ENCODE data around the gene TCL1A. TPM values are rescaled to one million over a fixed set of nuclear protein-coding genes. Genes with fewer than 3 reads are reported as not detected.
"Not testable (repeated sequence)": the region's sequence is repeated elsewhere in the genome, so short reads cannot be mapped to it uniquely, and the experiment has no call there.

TCL1A gene
- total and polyA plus RNA-seq, 5 donors: not detected

DNA sequence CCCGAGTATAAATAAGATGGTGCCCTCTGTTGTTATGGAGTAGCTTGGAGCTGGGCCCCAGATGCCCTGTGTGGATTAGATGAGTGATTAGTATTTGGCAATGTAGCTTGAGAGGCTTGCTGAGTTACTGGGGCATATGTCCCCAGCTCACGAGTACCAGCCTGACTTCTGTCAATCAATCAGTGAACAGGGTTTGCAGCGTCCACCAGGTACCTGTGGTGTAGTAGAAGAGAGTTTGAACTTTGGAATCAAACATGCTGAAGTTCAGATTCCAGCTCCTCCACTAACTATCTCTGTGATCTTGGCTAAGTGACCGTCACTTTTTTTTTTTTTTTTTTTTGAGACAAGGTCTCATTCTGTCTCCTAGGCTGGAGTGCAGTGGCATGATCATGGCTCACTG, 39.3 kb downstream of the TCL1A start:
- Histone ChIP-seq H3K4me1 (ENCODE audit: control insufficient read depth, insufficient read depth, low read length) (no peaks in the 10 kb centered on the region), H3K27me3 (ENCODE audit: control insufficient read depth, insufficient read depth) (no peaks in the 10 kb centered on the region), H3K4me3 (ENCODE audit: low read length) (no peak overlapping the region), H3K27ac (ENCODE audit: low read length) (no peak overlapping the region), H3K9me3 (ENCODE audit: control insufficient read depth, low read length) (peaks cover 3% of the 10 kb centered on the region)
- ATAC-seq (no peak), DNase-seq (no peak)
- intact Hi-C loops (cut with DNase I): no loop called here
- 77% methylated on average over 4 of the region's 4 CpGs for WGBS

DNA sequence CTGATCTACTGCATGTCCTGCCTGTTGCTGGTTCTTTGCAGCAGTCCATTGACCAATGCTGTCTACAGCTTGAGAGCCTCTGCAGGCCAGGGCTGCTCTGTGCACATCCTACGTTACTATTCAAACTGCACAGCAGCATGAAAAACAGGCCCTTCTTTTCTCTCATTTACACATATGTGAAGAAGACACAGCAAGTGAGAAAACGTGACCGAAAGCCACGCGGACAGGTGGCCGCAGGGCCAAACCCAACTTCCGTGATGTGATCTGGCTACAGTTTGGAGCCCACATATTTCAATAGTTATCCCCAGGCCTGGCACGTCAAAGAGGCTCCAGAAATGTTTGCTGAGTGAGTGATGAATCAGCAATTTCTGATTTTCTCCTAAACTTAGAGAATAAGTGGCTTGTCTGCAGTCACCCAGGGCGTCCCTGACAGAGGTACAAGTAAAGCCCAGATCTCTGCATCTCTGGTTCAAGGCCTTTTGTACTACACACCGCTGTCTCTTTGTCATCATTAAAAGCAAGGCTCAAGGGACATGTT, 45.6 kb downstream of the TCL1A start:
- 83% methylated on average over 10 of the region's 10 CpGs for WGBS
- intact Hi-C loops (cut with DNase I): no loop called here
- Histone ChIP-seq H3K4me1 (ENCODE audit: control insufficient read depth, insufficient read depth, low read length) (peaks cover 2% of the 10 kb centered on the region), H3K27ac (ENCODE audit: low read length) (no peak overlapping the region), H3K4me3 (ENCODE audit: low read length) (no peak overlapping the region), H3K9me3 (ENCODE audit: control insufficient read depth, low read length) (no peaks in the 10 kb centered on the region), H3K27me3 (ENCODE audit: control insufficient read depth, insufficient read depth) (no peaks in the 10 kb centered on the region)
- DNase-seq: no peak
- no peak for ATAC-seq

DNA sequence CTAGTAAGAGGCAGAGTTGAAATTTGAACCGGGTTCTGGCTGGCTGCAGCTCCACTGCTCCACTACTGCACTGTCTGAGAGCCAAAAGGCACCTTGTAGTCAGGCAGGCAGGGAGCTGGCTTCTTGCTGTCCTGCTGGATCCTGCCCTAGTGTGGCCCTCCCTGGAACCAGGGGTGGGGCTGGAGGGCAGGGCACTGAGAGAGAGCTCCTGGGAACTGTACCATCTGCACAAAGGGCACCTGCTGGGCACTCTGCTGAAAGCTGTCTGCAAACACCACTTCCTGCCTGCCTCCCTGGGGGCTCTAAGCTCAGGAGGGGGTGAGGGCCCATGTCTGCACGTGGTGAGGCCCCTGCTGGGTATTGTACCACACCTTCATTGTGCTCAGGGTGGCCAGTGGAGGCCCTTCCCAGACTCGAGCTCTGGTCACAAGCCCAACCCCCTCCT, 46.7 kb downstream of the TCL1A start:
- Histone ChIP-seq H3K4me1 (ENCODE audit: control insufficient read depth, insufficient read depth, low read length) (peaks cover 2% of the 10 kb centered on the region), H3K9me3 (ENCODE audit: control insufficient read depth, low read length) (no peaks in the 10 kb centered on the region), H3K4me3 (ENCODE audit: low read length) (no peak overlapping the region), H3K27ac (ENCODE audit: low read length) (no peak overlapping the region), H3K27me3 (ENCODE audit: control insufficient read depth, insufficient read depth) (no peaks in the 10 kb centered on the region)
- no peak for DNase-seq
- intact Hi-C loops (cut with DNase I): no loop called here
- ATAC-seq: no peak
- 15% methylated on average over 3 of the region's 3 CpGs for WGBS

- H3K4me1 ChIP-seq (ENCODE audit: control insufficient read depth, insufficient read depth, low read length): peaks cover 2% of the 10 kb centered on the region
- no peaks in the 10 kb centered on the region for H3K9me3 ChIP-seq (ENCODE audit: control insufficient read depth, low read length)
- intact Hi-C loops (cut with DNase I): no loop called here
- H3K27ac ChIP-seq (ENCODE audit: low read length): no peak overlapping the region
- no peaks in the 10 kb centered on the region for H3K27me3 ChIP-seq (ENCODE audit: control insufficient read depth, insufficient read depth)
- ATAC-seq (no peak), DNase-seq (no peak)
- 69% methylated on average over 5 of the region's 5 CpGs for WGBS
- no peak overlapping the region for H3K4me3 ChIP-seq (ENCODE audit: low read length)
Observed at GRCh38 chr14:95666450-95666849, 47.5 kb downstream of the TCL1A start.

DNA sequence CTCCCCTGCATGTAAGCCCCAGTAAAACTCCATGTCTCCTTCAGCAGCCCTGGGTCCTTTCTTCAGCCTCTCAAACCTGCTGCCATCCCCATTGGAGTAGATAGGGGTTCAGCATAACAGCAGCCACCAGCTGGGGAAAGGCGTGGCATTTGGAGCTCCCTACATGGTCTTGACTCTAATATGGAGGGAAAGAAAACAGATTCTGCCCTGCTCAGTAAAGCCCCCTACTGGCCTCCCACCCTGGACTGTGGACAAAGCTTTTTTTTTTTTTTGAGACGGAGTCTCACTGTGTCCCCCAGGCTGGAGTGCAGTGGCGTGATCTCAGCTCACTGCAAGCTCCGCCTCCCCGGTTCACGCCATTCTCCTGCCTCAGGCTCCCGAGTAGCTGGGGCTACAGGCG, 48.4 kb downstream of the TCL1A start:
- WGBS: 58% methylated on average over 8 of the region's 8 CpGs
- H3K4me1 ChIP-seq (ENCODE audit: control insufficient read depth, insufficient read depth, low read length); H3K27ac ChIP-seq (ENCODE audit: low read length); ATAC-seq; H3K9me3 ChIP-seq (ENCODE audit: control insufficient read depth, low read length); DNase-seq; intact Hi-C loops (cut with DNase I); H3K27me3 ChIP-seq (ENCODE audit: control insufficient read depth, insufficient read depth); H3K4me3 ChIP-seq (ENCODE audit: low read length): not testable (repeated sequence)

DNA sequence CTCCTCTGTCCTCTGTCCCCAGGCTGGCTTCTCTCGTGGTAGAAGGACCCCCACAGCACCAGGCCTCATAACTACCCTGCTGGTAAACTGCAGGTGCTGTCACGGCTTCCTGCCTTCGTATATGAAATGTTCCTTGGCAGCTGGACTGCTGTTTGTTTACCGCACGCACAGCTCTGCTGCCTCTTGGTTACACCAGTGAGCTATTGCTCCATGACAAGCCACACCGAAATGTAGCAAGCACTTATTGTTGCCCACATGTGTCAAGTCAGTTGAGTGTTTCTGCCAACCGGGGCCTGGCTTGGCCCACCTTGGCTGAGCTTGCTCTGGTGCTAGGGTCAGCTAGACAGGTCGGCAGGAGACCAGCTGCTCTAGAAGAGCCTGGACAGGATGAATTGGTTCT, 49.4 kb downstream of the TCL1A start:
- no peak overlapping the region for H3K27ac ChIP-seq (ENCODE audit: low read length)
- no peak for ATAC-seq
- 79% methylated on average over 8 of the region's 8 CpGs for WGBS
- H3K4me3 ChIP-seq (ENCODE audit: low read length): no peak overlapping the region
- intact Hi-C loops (cut with DNase I): no loop called here
- H3K27me3 ChIP-seq (ENCODE audit: control insufficient read depth, insufficient read depth): no peaks in the 10 kb centered on the region
- no peak for DNase-seq
- no peaks in the 10 kb centered on the region for H3K9me3 ChIP-seq (ENCODE audit: control insufficient read depth, low read length)
- peaks cover 3% of the 10 kb centered on the region for H3K4me1 ChIP-seq (ENCODE audit: control insufficient read depth, insufficient read depth, low read length)

DNA sequence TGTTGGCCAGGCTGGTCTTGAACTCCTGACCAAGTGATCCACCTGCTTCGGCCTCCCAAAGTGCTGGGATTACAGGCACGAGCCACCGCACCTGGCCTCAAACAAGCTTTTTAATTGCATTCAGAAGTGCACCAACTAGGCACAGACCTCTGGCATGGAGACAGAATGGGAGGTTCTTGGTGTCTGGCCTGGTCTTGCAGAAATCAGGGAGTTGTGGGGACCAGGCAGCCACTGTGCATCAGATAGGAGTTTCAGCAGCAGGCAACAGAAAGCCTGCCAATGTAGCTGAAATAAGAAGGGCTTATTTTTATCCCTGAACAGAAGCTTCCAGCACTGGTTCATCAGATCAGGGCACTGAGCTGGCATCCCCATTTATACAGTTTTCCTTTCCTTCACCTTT, 49.9 kb downstream of the TCL1A start:
- Histone ChIP-seq H3K27me3 (ENCODE audit: control insufficient read depth, insufficient read depth) (no peaks in the 10 kb centered on the region), H3K4me3 (ENCODE audit: low read length) (no peak overlapping the region), H3K9me3 (ENCODE audit: control insufficient read depth, low read length) (no peaks in the 10 kb centered on the region), H3K4me1 (ENCODE audit: control insufficient read depth, insufficient read depth, low read length) (peaks cover 3% of the 10 kb centered on the region), H3K27ac (ENCODE audit: low read length) (no peak overlapping the region)
- peak in 1 of 3 donors; percentile 57 for DNase-seq
- intact Hi-C loops (cut with DNase I): no loop called here
- WGBS: 88% methylated on average over 3 of the region's 3 CpGs
- ATAC-seq: no peak

- H3K27ac ChIP-seq (ENCODE audit: low read length): no peak overlapping the region
- no peaks in the 10 kb centered on the region for H3K27me3 ChIP-seq (ENCODE audit: control insufficient read depth, insufficient read depth)
- H3K9me3 ChIP-seq (ENCODE audit: control insufficient read depth, low read length): no peaks in the 10 kb centered on the region
- peaks cover 3% of the 10 kb centered on the region for H3K4me1 ChIP-seq (ENCODE audit: control insufficient read depth, insufficient read depth, low read length)
- ATAC-seq (no peak), DNase-seq (no peak)
- no peak overlapping the region for H3K4me3 ChIP-seq (ENCODE audit: low read length)
- WGBS: 74% methylated on average over 5 of the region's 5 CpGs
- intact Hi-C loops (cut with DNase I): no loop called here
Observed at GRCh38 chr14:95663226-95663797, 50.6 kb downstream of the TCL1A start.

GRCh38 chr14:95662376-95663186, 51.3 kb downstream of the TCL1A start:
- no peaks in the 10 kb centered on the region for H3K9me3 ChIP-seq (ENCODE audit: control insufficient read depth, low read length)
- no peaks in the 10 kb centered on the region for H3K27me3 ChIP-seq (ENCODE audit: control insufficient read depth, insufficient read depth)
- intact Hi-C loops (cut with DNase I): no loop called here
- no peak overlapping the region for H3K4me3 ChIP-seq (ENCODE audit: low read length)
- WGBS: 55% methylated on average over 4 of the region's 4 CpGs
- H3K27ac ChIP-seq (ENCODE audit: low read length): no peak overlapping the region
- ATAC-seq: no peak
- H3K4me1 ChIP-seq (ENCODE audit: control insufficient read depth, insufficient read depth, low read length): peaks cover 3% of the 10 kb centered on the region
- DNase-seq: no peak

- ATAC-seq (peak; percentile 26 to 78), DNase-seq (peak in 1 of 3 donors; percentile 45)
- Histone ChIP-seq H3K27ac (ENCODE audit: low read length) (no peak overlapping the region), H3K27me3 (ENCODE audit: control insufficient read depth, insufficient read depth) (no peaks in the 10 kb centered on the region), H3K4me1 (ENCODE audit: control insufficient read depth, insufficient read depth, low read length) (peaks cover 3% of the 10 kb centered on the region), H3K9me3 (ENCODE audit: control insufficient read depth, low read length) (no peaks in the 10 kb centered on the region), H3K4me3 (ENCODE audit: low read length) (no peak overlapping the region)
- intact Hi-C loops (cut with DNase I): no loop called here
- WGBS: 29% methylated on average over 13 of the region's 13 CpGs
Observed at GRCh38 chr14:95660651-95661515, 53.0 kb downstream of the TCL1A start.

- DNase-seq: no peak
- peak in 1 of 2 donors; percentile 30 for ATAC-seq
- H3K4me1 ChIP-seq (ENCODE audit: control insufficient read depth, insufficient read depth, low read length): peaks cover 3% of the 10 kb centered on the region
- no peak overlapping the region for H3K27ac ChIP-seq (ENCODE audit: low read length)
- H3K27me3 ChIP-seq (ENCODE audit: control insufficient read depth, insufficient read depth): no peaks in the 10 kb centered on the region
- no peak overlapping the region for H3K4me3 ChIP-seq (ENCODE audit: low read length)
- WGBS: 40% methylated on average over 5 of the region's 5 CpGs
- intact Hi-C loops (cut with DNase I): no loop called here
- no peaks in the 10 kb centered on the region for H3K9me3 ChIP-seq (ENCODE audit: control insufficient read depth, low read length)
Observed at GRCh38 chr14:95659990-95660385, 53.9 kb downstream of the TCL1A start.

All from right cardiac atrium (tissue), 5 donors.